Adrenal gland (tissue), 5 donors: ENCODE results near the gene BBX.

Experiments used
- POLR2A ChIP-seq, 2 donors: fragments of 450-650 bp; IDR thresholded peaks; one replicate each; pipeline ENCODE4 v1.6.1; 2017; ENCODE audit warnings: antibody characterized with exemption in 2 of 2, mild to moderate bottlenecking in 2 of 2, moderate library complexity in 1 of 2
- TF ChIP-seq, protein P1 (sequence below), 6 experiments: fragments of 450-650 bp in 4 of 6; fragments of 200-600 bp in 2 of 6; sonication (generic) in 1 of 6; IDR thresholded peaks; 1 replicate in 5 of 6; 2 replicates in 1 of 6; pipeline versions ENCODE4 v1.5.1 to v1.8.0; 2016 to 2021; ENCODE audit warnings: antibody characterized with exemption in 6 of 6, mild to moderate bottlenecking in 2 of 6, moderate library complexity in 1 of 6
- donor health status: DM: no; HTN: no; CAD: no.

DNA sequence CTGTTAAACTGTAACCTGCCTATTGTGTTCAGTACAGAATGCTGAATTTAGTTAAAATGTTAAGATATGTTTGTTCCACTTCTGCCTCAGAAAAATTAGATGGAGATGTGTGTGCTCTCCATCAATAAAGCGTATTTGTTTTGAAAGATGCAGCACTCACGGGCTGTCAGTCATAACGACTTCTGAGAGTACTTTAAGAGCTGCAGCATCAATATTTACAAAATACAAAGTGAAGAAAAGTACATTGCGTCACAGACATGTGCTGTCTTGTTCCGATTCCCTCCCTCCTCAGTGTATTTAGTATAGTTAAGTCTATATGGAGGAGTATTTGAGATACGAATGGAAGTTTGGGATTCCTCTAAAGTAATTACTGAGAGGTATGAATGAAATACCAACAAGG is 166.6 kb downstream of the BBX start:
- TF ChIP-seq, protein P1, sequence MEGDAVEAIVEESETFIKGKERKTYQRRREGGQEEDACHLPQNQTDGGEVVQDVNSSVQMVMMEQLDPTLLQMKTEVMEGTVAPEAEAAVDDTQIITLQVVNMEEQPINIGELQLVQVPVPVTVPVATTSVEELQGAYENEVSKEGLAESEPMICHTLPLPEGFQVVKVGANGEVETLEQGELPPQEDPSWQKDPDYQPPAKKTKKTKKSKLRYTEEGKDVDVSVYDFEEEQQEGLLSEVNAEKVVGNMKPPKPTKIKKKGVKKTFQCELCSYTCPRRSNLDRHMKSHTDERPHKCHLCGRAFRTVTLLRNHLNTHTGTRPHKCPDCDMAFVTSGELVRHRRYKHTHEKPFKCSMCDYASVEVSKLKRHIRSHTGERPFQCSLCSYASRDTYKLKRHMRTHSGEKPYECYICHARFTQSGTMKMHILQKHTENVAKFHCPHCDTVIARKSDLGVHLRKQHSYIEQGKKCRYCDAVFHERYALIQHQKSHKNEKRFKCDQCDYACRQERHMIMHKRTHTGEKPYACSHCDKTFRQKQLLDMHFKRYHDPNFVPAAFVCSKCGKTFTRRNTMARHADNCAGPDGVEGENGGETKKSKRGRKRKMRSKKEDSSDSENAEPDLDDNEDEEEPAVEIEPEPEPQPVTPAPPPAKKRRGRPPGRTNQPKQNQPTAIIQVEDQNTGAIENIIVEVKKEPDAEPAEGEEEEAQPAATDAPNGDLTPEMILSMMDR (IDR thresholded peaks at IDR 0.05), result no peak
- no peak for TF ChIP-seq POLR2A (IDR thresholded peaks at IDR 0.05)
